GM23338 (cell line): ENCODE data around the gene PTGDS. TPM values are rescaled to one million over a fixed set of nuclear protein-coding genes. Genes with fewer than 3 reads are reported as not detected.

Experiments used
- ATAC-seq: fragments of 200-7000 bp; cut with Tn5 transposase; 3 replicates; pipeline ENCODE4 v1.9.1; 2020
- DNase-seq: peaks from one replicate; pipeline ENCODE4 v3.0.0-alpha.2; 2015; ENCODE audit warnings: low spot score
- H2AFZ ChIP-seq: fragments of 200-600 bp; sonication (generic); 2 replicates; pipeline ENCODE4 v1.8.0; 2016; ENCODE audit warnings: antibody characterized with exemption, mild to moderate bottlenecking, moderate library complexity
- H3F3A ChIP-seq: fragments of 200-600 bp; sonication (generic); replicated peaks from 2 replicates; pipeline ENCODE4 v1.8.0; 2017; ENCODE audit warnings: antibody characterized with exemption, mixed run types, low read depth
- H3K27ac ChIP-seq: fragments of 200-600 bp; sonication (generic); 2 replicates; pipeline ENCODE4 v1.6.1; 2016; ENCODE audit warnings: low read depth
- H3K27me3 ChIP-seq: fragments of 200-600 bp; sonication (generic); 2 replicates; pipeline ENCODE4 v1.8.0; 2016; ENCODE audit warnings: mild to moderate bottlenecking, mixed run types, moderate library complexity; ENCODE audit not compliant: insufficient read depth
- H3K36me3 ChIP-seq: fragments of 200-600 bp; sonication (generic); 2 replicates; pipeline ENCODE4 v1.8.0; 2016; ENCODE audit warnings: mild to moderate bottlenecking; ENCODE audit not compliant: insufficient read depth
- H3K4me1 ChIP-seq: fragments of 200-600 bp; sonication (generic); 2 replicates; pipeline ENCODE4 v1.8.0; 2016; ENCODE audit warnings: mild to moderate bottlenecking, moderate library complexity; ENCODE audit not compliant: insufficient read depth
- H3K4me2 ChIP-seq: fragments of 200-600 bp; sonication (generic); 2 replicates; pipeline ENCODE4 v1.7.1; 2017; ENCODE audit warnings: mixed run types
- H3K4me3 ChIP-seq: fragments of 200-600 bp; sonication (generic); 2 replicates; pipeline ENCODE4 v1.6.1; 2016; ENCODE audit warnings: mixed run types
- H3K79me2 ChIP-seq: fragments of 200-600 bp; sonication (generic); replicated peaks from 2 replicates; pipeline ENCODE4 v1.8.0; 2017; ENCODE audit warnings: mild to moderate bottlenecking; ENCODE audit not compliant: insufficient read depth
- H3K9me2 ChIP-seq: fragments of 200-600 bp; sonication (generic); 2 replicates; pipeline ENCODE4 v1.8.0; 2017; ENCODE audit not compliant: insufficient read depth
- H4K20me1 ChIP-seq: fragments of 200-600 bp; sonication (generic); replicated peaks from 2 replicates; pipeline ENCODE4 v1.8.0; 2017; ENCODE audit warnings: mild to moderate bottlenecking; ENCODE audit not compliant: insufficient read depth
- H3K27ac Mint-ChIP-seq: 2 replicates; pipeline ENCODE4 v1.8.0; 2020; ENCODE audit warnings: inconsistent platforms, mild to moderate bottlenecking, moderate library complexity, mixed read lengths
- H3K27me3 Mint-ChIP-seq: 3 replicates; pipeline ENCODE4 v1.8.0; 2022; ENCODE audit warnings: low read depth, mild to moderate bottlenecking, moderate library complexity, mixed read lengths, inconsistent platforms; ENCODE audit not compliant: insufficient read depth, poor library complexity
- H3K36me3 Mint-ChIP-seq: 3 replicates; pipeline ENCODE4 v1.8.0; 2021; ENCODE audit warnings: low read depth, mild to moderate bottlenecking, inconsistent platforms, moderate library complexity, mixed read lengths
- H3K4me1 Mint-ChIP-seq: 3 replicates; pipeline ENCODE4 v1.8.0; 2020; ENCODE audit warnings: mild to moderate bottlenecking, inconsistent platforms, mixed read lengths
- H3K4me3 Mint-ChIP-seq: 3 replicates; pipeline ENCODE4 v1.8.0; 2021; ENCODE audit warnings: moderate library complexity, mild to moderate bottlenecking, inconsistent platforms, mixed read lengths
- H3K9me3 Mint-ChIP-seq: 3 replicates; pipeline ENCODE4 v1.8.0; 2020; ENCODE audit warnings: moderate library complexity, mild to moderate bottlenecking, inconsistent platforms, mixed read lengths
- CREB1 ChIP-seq: fragments of 250-450 bp; sonication (Bioruptor Pico); IDR thresholded peaks from 2 replicates; pipeline ENCODE4 v1.5.0; 2020; ENCODE audit warnings: low read depth, mild to moderate bottlenecking, moderate library complexity
- CTCF ChIP-seq, 2 experiments: fragments of 200-600 bp in 1 of 2; sonication (generic) in 1 of 2; conservative IDR thresholded peaks; 2 replicates each; pipeline versions ENCODE4 v1.5.1 to v1.6.1; 2016 to 2017; ENCODE audit warnings: antibody characterized with exemption in 2 of 2, low read depth in 2 of 2, mild to moderate bottlenecking in 2 of 2, moderate library complexity in 1 of 2
- ETS1 ChIP-seq: IDR thresholded peaks from 2 replicates; pipeline ENCODE4 v1.6.1; 2016; ENCODE audit warnings: antibody characterized with exemption
- EZH2 ChIP-seq: fragments of 200-600 bp; sonication (generic); IDR thresholded peaks from one replicate; pipeline ENCODE4 v1.8.0; 2017; ENCODE audit warnings: antibody characterized with exemption, mild to moderate bottlenecking, low read depth; ENCODE audit not compliant: unreplicated experiment
- EZH2phosphoT487 ChIP-seq: fragments of 200-600 bp; sonication (generic); IDR thresholded peaks from one replicate; pipeline ENCODE4 v1.8.1; 2018; ENCODE audit warnings: antibody characterized with exemption; ENCODE audit not compliant: unreplicated experiment
- JUNB ChIP-seq: IDR thresholded peaks from one replicate; pipeline ENCODE4 v1.6.1; 2016; ENCODE audit warnings: antibody characterized with exemption; ENCODE audit not compliant: unreplicated experiment
- NANOG ChIP-seq: IDR thresholded peaks from 2 replicates; pipeline ENCODE4 v1.6.1; 2016; ENCODE audit warnings: antibody characterized with exemption, borderline replicate concordance
- POLR2AphosphoS5 ChIP-seq: IDR thresholded peaks from 2 replicates; pipeline ENCODE4 v1.6.1; 2016; ENCODE audit warnings: antibody characterized with exemption, low read depth
- REST ChIP-seq: IDR thresholded peaks from one replicate; pipeline ENCODE4 v1.6.1; 2018; ENCODE audit warnings: antibody characterized with exemption; ENCODE audit not compliant: unreplicated experiment
- STAT1 ChIP-seq: IDR thresholded peaks from one replicate; pipeline ENCODE4 v1.6.1; 2016; ENCODE audit warnings: antibody characterized with exemption; ENCODE audit not compliant: unreplicated experiment
- ZNF114 ChIP-seq: fragments of 250-450 bp; sonication (Bioruptor Pico); IDR thresholded peaks from 2 replicates; pipeline ENCODE4 v1.5.0; 2020; ENCODE audit warnings: mild to moderate bottlenecking, moderate library complexity
- ZNF331 ChIP-seq: fragments of 250-450 bp; sonication (Bioruptor Pico); IDR thresholded peaks from 2 replicates; pipeline ENCODE4 v1.5.0; 2020; ENCODE audit warnings: low read depth, mild to moderate bottlenecking, moderate library complexity
- ZNF462 ChIP-seq: fragments of 250-450 bp; sonication (Bioruptor Pico); IDR thresholded peaks from 2 replicates; pipeline ENCODE4 v1.5.0; 2020; ENCODE audit warnings: mild to moderate bottlenecking, moderate library complexity
- polyA plus RNA-seq: library from polyadenylated mRNA; unstranded; fragments of >200 nt; fragmentation: Nextera tagmentation; extraction: Ambion mirVana; gene quantifications from 2 replicates; pipeline ENCODE4 v1.2.1, GENCODE V29; 2016
- total RNA-seq: library from RNA; depleted of rRNA; stranded (reverse); fragments of >200 nt; shearing (Covaris generic); gene quantifications from 2 replicates; pipeline ENCODE4 v1.2.3, GENCODE V29; 2014

PTGDS gene
- total and polyA plus RNA-seq, 2 experiments from 2014 or later, result 1.9 to 3.1 TPM

GRCh38 chr9:136968333-136969127 lies 8.8 kb upstream of the PTGDS start:
- H3K36me3 Mint-ChIP-seq, result no peaks in the 10 kb centered on the region
- H3K27ac Mint-ChIP-seq, result no peak overlapping the region
- H3K79me2 ChIP-seq, result no peaks in the 10 kb centered on the region
- peaks cover 9% of the 10 kb centered on the region for H3K4me1 Mint-ChIP-seq
- H3K9me2 ChIP-seq, result no peaks in the 10 kb centered on the region
- H3F3A ChIP-seq, result no peaks in the 10 kb centered on the region
- no peak overlapping the region for H3K4me3 ChIP-seq
- DNase-seq (no peak), ATAC-seq (no peak)
- H3K36me3 ChIP-seq, result no peaks in the 10 kb centered on the region
- no peaks in the 10 kb centered on the region for H3K27me3 ChIP-seq
- no peak for TF ChIP-seq CREB1
- TF ChIP-seq JUNB, result no peak
- TF ChIP-seq EZH2phosphoT487, result no peak
- no peak for TF ChIP-seq ZNF462
- no peak for TF ChIP-seq CTCF (conservative IDR thresholded peaks at IDR 0.05; ENCODE audit: low read depth in 2 of 2)
- no peak for TF ChIP-seq NANOG
- TF ChIP-seq EZH2, result no peak
- no peak for TF ChIP-seq ZNF114 (CRISPR knock-in tag)
- no peak for TF ChIP-seq REST
- no peak for TF ChIP-seq ZNF331 (CRISPR knock-in tag)
- no peak for TF ChIP-seq ETS1
- no peak for TF ChIP-seq STAT1
- no peak for TF ChIP-seq POLR2AphosphoS5
- H2AFZ ChIP-seq, result no peak overlapping the region
- peaks cover 9% of the 10 kb centered on the region for H3K4me1 ChIP-seq
- H3K4me2 ChIP-seq, result no peak overlapping the region
- peaks cover 5% of the 10 kb centered on the region for H3K27me3 Mint-ChIP-seq
- no peak overlapping the region for H3K4me3 Mint-ChIP-seq
- no peaks in the 10 kb centered on the region for H4K20me1 ChIP-seq
- no peak overlapping the region for H3K27ac ChIP-seq
- H3K9me3 Mint-ChIP-seq, result no peaks in the 10 kb centered on the region; the same call in 2 of the 3 replicates
